DOHH2 (cell line): ENCODE data around the gene LHX2.

Source experiments
- H3F3A ChIP-seq: fragments of 200-600 bp; sonication (generic), shearing (Covaris generic); 2 replicates; pipeline ENCODE4 v1.6.0; 2016; ENCODE audit warnings: antibody characterized with exemption, mild to moderate bottlenecking; ENCODE audit not compliant: control insufficient read depth, insufficient read depth
- H3K27ac ChIP-seq: fragments of 200-600 bp; sonication (generic); 2 replicates; pipeline ENCODE4 v1.5.1; 2014; ENCODE audit warnings: low read depth, mild to moderate bottlenecking, low read length, moderate library complexity
- H3K27me3 ChIP-seq: fragments of 200-600 bp; sonication (generic); 2 replicates; pipeline ENCODE4 v1.6.1; 2014; ENCODE audit warnings: mild to moderate bottlenecking, low read length, mixed read lengths; ENCODE audit not compliant: control insufficient read depth
- H3K36me3 ChIP-seq: fragments of 200-600 bp; sonication (generic); 2 replicates; pipeline ENCODE4 v1.6.1; 2014; ENCODE audit warnings: mild to moderate bottlenecking, low read length, moderate library complexity, mixed read lengths; ENCODE audit not compliant: control insufficient read depth
- H3K4me1 ChIP-seq: fragments of 200-600 bp; sonication (generic); 2 replicates; pipeline ENCODE4 v1.6.1; 2014; ENCODE audit warnings: mild to moderate bottlenecking, low read length, mixed read lengths; ENCODE audit not compliant: control insufficient read depth
- H3K4me2 ChIP-seq: fragments of 200-600 bp; sonication (generic); 2 replicates; pipeline ENCODE4 v1.6.0; 2014; ENCODE audit warnings: mild to moderate bottlenecking, low read length, moderate library complexity
- H3K4me3 ChIP-seq: fragments of 200-600 bp; sonication (generic); 2 replicates; pipeline ENCODE4 v1.5.1; 2014; ENCODE audit warnings: mild to moderate bottlenecking, low read length, mixed read lengths
- H3K79me2 ChIP-seq: fragments of 200-600 bp; sonication (generic); 2 replicates; pipeline ENCODE4 v1.6.1; 2014; ENCODE audit warnings: mild to moderate bottlenecking, low read length, mixed read lengths; ENCODE audit not compliant: control insufficient read depth
- H3K9me2 ChIP-seq: fragments of 200-600 bp; sonication (generic); replicated peaks from 2 replicates; pipeline ENCODE4 v1.6.1; 2014; ENCODE audit warnings: mild to moderate bottlenecking, low read length, mixed read lengths; ENCODE audit not compliant: control insufficient read depth
- H3K9me3 ChIP-seq: fragments of 200-600 bp; sonication (generic); 2 replicates; pipeline ENCODE4 v1.6.1; 2014; ENCODE audit warnings: antibody characterized with exemption, low read length, mixed read lengths; ENCODE audit not compliant: control insufficient read depth, insufficient read depth
- H4K20me1 ChIP-seq: fragments of 200-600 bp; sonication (generic); 2 replicates; pipeline ENCODE4 v1.6.0; 2014; ENCODE audit warnings: low read depth, mild to moderate bottlenecking, antibody characterized with exemption, low read length, moderate library complexity; ENCODE audit not compliant: control insufficient read depth, insufficient read depth
- EZH2phosphoT487 ChIP-seq: fragments of 200-600 bp; sonication (generic); IDR thresholded peaks from 2 replicates; pipeline ENCODE4 v1.6.1; 2017; ENCODE audit warnings: borderline replicate concordance, mild to moderate bottlenecking, antibody characterized with exemption, low read length, moderate library complexity, mixed read lengths
- TF ChIP-seq, protein P1 (sequence below): fragments of 200-600 bp; sonication (generic); IDR thresholded peaks from one replicate; pipeline ENCODE4 v1.5.1; 2014; ENCODE audit warnings: antibody characterized with exemption, mild to moderate bottlenecking, low read depth, low read length; ENCODE audit not compliant: poor library complexity, severe bottlenecking

LHX2 gene

GRCh38 chr9:124045076-124045829, 33.7 kb downstream of the LHX2 start:
- Histone ChIP-seq H3F3A (no peaks in the 10 kb centered on the region), H3K4me1 (no peaks in the 10 kb centered on the region), H3K36me3 (no peaks in the 10 kb centered on the region), H3K9me2 (no peaks in the 10 kb centered on the region), H3K27ac (no peak overlapping the region), H3K4me2 (no peak overlapping the region), H3K79me2 (no peaks in the 10 kb centered on the region), H3K27me3 (peaks cover 28% of the 10 kb centered on the region), H3K9me3 (no peaks in the 10 kb centered on the region), H4K20me1 (no peaks in the 10 kb centered on the region), H3K4me3 (no peak overlapping the region)
- TF ChIP-seq EZH2phosphoT487: no peak
- TF ChIP-seq, protein P1, sequence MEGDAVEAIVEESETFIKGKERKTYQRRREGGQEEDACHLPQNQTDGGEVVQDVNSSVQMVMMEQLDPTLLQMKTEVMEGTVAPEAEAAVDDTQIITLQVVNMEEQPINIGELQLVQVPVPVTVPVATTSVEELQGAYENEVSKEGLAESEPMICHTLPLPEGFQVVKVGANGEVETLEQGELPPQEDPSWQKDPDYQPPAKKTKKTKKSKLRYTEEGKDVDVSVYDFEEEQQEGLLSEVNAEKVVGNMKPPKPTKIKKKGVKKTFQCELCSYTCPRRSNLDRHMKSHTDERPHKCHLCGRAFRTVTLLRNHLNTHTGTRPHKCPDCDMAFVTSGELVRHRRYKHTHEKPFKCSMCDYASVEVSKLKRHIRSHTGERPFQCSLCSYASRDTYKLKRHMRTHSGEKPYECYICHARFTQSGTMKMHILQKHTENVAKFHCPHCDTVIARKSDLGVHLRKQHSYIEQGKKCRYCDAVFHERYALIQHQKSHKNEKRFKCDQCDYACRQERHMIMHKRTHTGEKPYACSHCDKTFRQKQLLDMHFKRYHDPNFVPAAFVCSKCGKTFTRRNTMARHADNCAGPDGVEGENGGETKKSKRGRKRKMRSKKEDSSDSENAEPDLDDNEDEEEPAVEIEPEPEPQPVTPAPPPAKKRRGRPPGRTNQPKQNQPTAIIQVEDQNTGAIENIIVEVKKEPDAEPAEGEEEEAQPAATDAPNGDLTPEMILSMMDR: no peak

DNA sequence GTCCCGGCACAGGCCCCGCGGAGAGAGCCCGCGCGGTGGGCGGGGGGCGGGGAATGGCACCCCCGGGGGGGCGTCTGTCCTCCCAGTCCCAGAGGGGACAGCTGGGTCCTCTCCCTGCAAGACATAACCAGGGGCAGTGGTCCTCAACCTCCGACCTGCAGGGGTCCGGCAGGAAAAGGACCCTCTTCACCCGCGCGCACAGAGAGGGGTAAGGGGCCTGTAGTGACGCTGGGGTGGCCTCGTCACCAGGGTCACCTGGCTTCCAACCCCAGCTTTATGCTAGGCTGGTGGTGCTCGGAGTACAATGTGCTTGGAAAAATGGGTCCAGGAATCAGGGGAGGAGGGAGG, 34.2 kb downstream of the LHX2 start:
- Histone ChIP-seq H3K36me3 (no peaks in the 10 kb centered on the region), H3K27ac (no peak overlapping the region), H3F3A (no peaks in the 10 kb centered on the region), H3K27me3 (peaks cover 25% of the 10 kb centered on the region), H3K4me2 (no peak overlapping the region), H3K9me2 (no peaks in the 10 kb centered on the region), H3K9me3 (no peaks in the 10 kb centered on the region), H3K4me3 (no peak overlapping the region), H3K79me2 (no peaks in the 10 kb centered on the region), H3K4me1 (no peaks in the 10 kb centered on the region), H4K20me1 (no peaks in the 10 kb centered on the region)
- no peak for TF ChIP-seq EZH2phosphoT487
- TF ChIP-seq, protein P1: no peak

DNA sequence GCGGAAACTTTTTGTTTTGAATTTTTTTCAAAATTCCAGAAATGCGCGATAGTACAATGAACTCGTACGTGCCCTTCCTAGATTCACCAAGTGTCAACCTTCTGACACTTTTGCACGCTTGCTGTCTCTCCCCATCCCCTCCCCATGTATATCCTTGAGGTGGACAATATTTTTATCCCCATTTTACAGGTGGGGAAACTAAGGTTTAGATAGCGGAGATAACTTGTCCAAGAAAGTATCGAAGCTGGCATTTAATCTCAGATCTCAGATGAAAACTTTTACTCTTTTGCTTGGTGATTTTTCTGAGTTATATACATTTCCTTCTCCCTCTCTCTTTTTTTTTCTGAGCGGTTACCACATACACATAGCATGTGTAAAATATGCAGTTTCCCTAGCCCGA, 34.6 kb downstream of the LHX2 start:
- H3K27ac ChIP-seq: no peak overlapping the region
- H3F3A ChIP-seq: no peaks in the 10 kb centered on the region
- TF ChIP-seq, protein P1: no peak
- no peak for TF ChIP-seq EZH2phosphoT487
- no peaks in the 10 kb centered on the region for H3K9me3 ChIP-seq
- no peaks in the 10 kb centered on the region for H3K9me2 ChIP-seq
- H3K4me3 ChIP-seq: no peak overlapping the region
- peaks cover 25% of the 10 kb centered on the region for H3K27me3 ChIP-seq
- no peaks in the 10 kb centered on the region for H3K36me3 ChIP-seq
- H4K20me1 ChIP-seq: no peaks in the 10 kb centered on the region
- H3K4me1 ChIP-seq: no peaks in the 10 kb centered on the region
- H3K4me2 ChIP-seq: no peak overlapping the region
- no peaks in the 10 kb centered on the region for H3K79me2 ChIP-seq
